ENCODE data around the gene SLC44A1.

Gene SLC44A1

DNA sequence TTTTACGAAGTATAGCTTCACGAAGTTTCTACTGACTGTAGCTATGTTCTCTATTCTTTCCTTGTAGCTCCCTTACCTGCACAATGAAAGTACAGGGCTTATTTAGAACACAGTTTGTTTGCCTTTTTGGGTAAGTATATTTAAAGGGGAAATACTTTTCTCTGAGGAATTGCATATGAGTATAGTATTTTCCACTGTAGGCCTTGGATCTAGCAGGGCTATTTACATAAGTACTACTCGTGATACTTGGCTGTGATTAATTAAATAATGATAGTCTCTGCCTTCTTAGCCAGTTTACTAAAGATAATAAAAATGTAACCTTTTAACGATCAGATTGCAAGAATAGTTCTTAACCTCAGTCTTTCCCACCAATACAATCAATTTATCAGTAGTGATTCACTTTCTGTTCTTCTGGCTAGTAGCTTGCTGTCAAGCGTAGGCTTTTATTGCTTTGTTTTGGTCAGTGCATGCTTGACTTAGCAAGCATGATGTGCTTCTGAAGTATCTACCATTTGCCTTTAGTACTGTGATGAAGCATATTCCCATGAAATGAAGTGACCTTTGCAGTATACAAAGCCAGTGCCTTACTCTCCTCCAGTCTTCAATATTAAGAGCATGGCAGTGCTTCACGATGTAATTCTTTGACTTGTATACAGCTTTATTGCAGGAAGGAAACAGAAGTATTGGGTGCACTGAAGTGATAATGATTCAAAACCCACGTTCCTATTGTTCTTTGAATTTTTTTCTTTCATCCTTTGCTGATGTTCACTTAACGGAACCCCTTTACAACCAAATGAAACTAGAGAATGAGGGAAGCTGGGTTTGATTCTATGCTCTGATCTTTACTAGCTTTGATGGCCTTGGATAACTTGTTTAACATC is 64.2 kb downstream of the SLC44A1 start:
- Histone ChIP-seq H3K27me3 (ENCODE audit: control insufficient read depth, insufficient read depth, low read length) (no peaks in the 10 kb centered on the region), H3K4me3 (ENCODE audit: low read depth, low read length) (no peak overlapping the region), H3K4me1 (ENCODE audit: control insufficient read depth, insufficient read depth, low read length) (peaks cover 14% of the 10 kb centered on the region), H3K9me3 (ENCODE audit: control insufficient read depth, insufficient read depth, low read length) (no peaks in the 10 kb centered on the region), H3K9ac (ENCODE audit: low read depth, low read length) (no peak overlapping the region), H3K36me3 (ENCODE audit: control insufficient read depth, insufficient read depth, low read length) (no peaks in the 10 kb centered on the region)

DNA sequence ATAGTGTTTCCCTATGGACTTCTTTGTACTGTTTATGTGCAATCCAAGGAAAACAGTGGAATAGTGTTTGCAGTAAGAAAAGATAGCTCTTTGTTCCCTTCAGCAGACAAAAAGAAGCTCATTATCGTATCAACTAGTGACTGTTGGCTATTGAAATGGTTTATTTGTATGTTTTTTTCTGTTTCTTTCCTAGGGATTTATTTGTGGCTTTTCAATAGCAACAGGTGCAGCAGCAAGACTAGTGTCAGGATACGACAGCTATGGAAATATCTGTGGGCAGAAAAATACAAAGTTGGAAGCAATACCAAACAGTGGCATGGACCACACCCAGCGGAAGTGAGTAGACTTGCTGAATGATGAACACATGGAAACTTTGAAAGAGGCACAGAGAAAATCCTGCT is 65.1 kb downstream of the SLC44A1 start:
- Histone ChIP-seq H3K27me3 (ENCODE audit: control insufficient read depth, insufficient read depth, low read length) (no peaks in the 10 kb centered on the region), H3K9me3 (ENCODE audit: control insufficient read depth, insufficient read depth, low read length) (no peaks in the 10 kb centered on the region), H3K4me3 (ENCODE audit: low read depth, low read length) (no peak overlapping the region), H3K36me3 (ENCODE audit: control insufficient read depth, insufficient read depth, low read length) (no peaks in the 10 kb centered on the region), H3K9ac (ENCODE audit: low read depth, low read length) (no peak overlapping the region), H3K4me1 (ENCODE audit: control insufficient read depth, insufficient read depth, low read length) (peaks cover 14% of the 10 kb centered on the region)

DNA sequence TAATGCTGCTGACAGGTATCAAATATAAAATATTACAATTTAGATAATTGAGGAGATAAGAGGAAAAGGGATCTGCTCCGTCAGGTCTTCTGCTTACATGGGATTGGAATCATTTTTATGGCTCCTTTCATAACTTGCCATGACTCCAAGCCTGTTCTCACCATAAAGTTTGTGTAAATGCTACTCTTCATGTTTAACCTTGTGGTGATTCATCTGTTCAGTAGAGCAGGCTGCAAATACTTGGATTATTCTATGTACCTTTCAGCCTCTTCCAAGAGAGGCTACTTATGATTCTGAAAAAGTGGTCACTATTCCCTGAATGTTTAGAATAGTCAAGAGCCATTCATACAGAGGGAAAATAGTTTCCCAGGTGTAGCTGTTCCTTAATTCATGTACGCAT is 66.9 kb downstream of the SLC44A1 start:
- H3K27me3 ChIP-seq (ENCODE audit: control insufficient read depth, insufficient read depth, low read length), result no peaks in the 10 kb centered on the region
- H3K4me3 ChIP-seq (ENCODE audit: low read depth, low read length), result no peak overlapping the region
- peaks cover 14% of the 10 kb centered on the region for H3K4me1 ChIP-seq (ENCODE audit: control insufficient read depth, insufficient read depth, low read length)
- no peaks in the 10 kb centered on the region for H3K36me3 ChIP-seq (ENCODE audit: control insufficient read depth, insufficient read depth, low read length)
- no peaks in the 10 kb centered on the region for H3K9me3 ChIP-seq (ENCODE audit: control insufficient read depth, insufficient read depth, low read length)
- H3K9ac ChIP-seq (ENCODE audit: low read depth, low read length), result no peak overlapping the region

DNA sequence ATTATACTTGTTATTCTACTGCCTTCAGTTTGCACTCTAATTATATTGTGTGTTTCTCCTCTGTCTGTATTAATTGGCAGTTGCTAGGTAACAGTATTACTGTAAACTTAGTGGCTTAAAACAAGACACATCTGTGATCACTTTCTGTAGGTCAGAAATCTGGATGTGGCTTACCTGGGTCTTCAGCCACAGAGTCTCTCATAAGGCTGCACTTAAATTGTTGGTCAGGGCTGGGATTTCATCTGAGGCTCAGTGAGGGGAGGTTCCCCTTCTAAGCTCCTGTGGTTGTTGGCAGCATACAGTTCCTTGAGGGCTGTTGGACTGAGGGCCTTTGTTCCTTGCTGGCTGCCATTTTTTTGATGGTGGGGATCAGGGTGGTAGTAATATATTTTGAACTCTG is 68.8 kb downstream of the SLC44A1 start:
- H3K9ac ChIP-seq (ENCODE audit: low read depth, low read length), result no peak overlapping the region
- H3K4me1 ChIP-seq (ENCODE audit: control insufficient read depth, insufficient read depth, low read length), result peaks cover 11% of the 10 kb centered on the region
- no peaks in the 10 kb centered on the region for H3K36me3 ChIP-seq (ENCODE audit: control insufficient read depth, insufficient read depth, low read length)
- H3K27me3 ChIP-seq (ENCODE audit: control insufficient read depth, insufficient read depth, low read length), result no peaks in the 10 kb centered on the region
- no peaks in the 10 kb centered on the region for H3K9me3 ChIP-seq (ENCODE audit: control insufficient read depth, insufficient read depth, low read length)
- H3K4me3 ChIP-seq (ENCODE audit: low read depth, low read length), result no peak overlapping the region

DNA sequence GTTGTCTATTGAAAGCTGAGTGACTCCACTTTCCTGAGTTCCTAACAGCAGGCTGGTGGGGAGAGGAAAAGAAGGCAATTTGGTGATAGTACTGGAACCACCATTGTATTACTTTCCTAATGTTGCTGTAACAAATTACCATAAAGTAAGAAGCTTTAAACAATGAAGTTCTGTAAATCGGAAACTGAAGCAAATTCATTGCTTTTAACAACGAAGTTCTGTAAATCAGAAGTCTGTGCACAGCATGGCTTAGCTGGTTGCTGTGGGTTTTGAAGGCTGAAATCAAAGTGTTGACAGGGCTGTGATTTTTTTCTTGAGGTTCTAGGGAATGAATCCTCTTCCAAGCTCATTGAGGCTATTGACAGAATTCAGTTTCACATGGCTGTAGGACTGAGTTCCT is 72.3 kb downstream of the SLC44A1 start:
- H3K4me3 ChIP-seq (ENCODE audit: low read depth, low read length), result no peak overlapping the region
- H3K27me3 ChIP-seq (ENCODE audit: control insufficient read depth, insufficient read depth, low read length), result no peaks in the 10 kb centered on the region
- no peak overlapping the region for H3K9ac ChIP-seq (ENCODE audit: low read depth, low read length)
- no peaks in the 10 kb centered on the region for H3K9me3 ChIP-seq (ENCODE audit: control insufficient read depth, insufficient read depth, low read length)
- H3K36me3 ChIP-seq (ENCODE audit: control insufficient read depth, insufficient read depth, low read length), result no peaks in the 10 kb centered on the region
- H3K4me1 ChIP-seq (ENCODE audit: control insufficient read depth, insufficient read depth, low read length), result no peaks in the 10 kb centered on the region

DNA sequence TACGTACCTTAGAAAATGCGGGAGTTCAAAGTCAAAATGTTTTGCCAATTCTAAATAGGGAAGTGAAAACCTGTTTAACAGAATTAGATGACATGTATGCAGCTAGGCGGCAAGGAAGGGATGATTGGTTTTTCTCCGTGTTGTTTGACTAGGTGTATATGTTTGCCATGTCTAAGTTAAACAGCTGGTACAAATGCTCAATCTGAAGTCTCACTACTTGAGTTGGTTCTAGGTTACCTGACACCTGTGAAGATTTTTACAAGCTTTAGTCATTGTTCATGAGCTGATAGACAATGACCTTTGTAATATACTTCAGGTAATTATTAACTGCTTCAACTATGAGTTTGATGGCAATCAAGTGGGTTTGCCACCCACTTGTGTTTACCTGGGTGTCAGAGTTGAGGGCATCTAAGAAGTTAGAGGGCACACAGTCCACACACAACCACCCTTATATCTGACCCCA is 74.3 kb downstream of the SLC44A1 start:
- Histone ChIP-seq H3K4me3 (ENCODE audit: low read depth, low read length) (no peak overlapping the region), H3K9me3 (ENCODE audit: control insufficient read depth, insufficient read depth, low read length) (no peaks in the 10 kb centered on the region), H3K9ac (ENCODE audit: low read depth, low read length) (no peak overlapping the region), H3K4me1 (ENCODE audit: control insufficient read depth, insufficient read depth, low read length) (no peaks in the 10 kb centered on the region), H3K36me3 (ENCODE audit: control insufficient read depth, insufficient read depth, low read length) (no peaks in the 10 kb centered on the region), H3K27me3 (ENCODE audit: control insufficient read depth, insufficient read depth, low read length) (no peaks in the 10 kb centered on the region)

DNA sequence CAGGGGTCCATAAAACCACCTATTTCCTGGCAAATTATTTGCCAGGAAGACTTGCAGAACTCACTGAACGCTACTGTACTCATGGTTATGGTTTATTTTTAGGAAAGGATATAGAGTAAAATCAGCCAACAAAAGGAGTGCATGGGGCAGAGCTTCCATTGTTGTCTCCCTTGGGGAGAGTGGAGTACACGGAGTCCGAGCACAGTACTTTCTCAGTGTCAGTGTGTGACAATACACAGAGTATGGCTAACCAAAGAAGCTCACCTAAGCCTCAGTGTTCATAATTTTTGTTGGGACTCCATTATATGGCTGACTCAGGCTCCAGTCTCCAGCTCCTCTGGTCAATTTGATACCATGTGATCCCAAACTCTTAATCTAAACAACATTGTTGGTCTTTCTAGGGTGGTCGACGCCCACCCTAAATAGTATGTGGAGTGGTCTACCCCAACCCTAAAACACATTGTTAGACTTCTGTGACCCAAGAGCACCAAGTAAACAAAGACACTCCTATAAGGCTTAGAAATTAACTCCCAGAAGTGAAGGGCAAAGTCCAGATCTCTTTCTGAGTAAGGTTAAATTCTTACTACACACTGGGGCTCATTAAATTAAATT is 74.9 kb downstream of the SLC44A1 start:
- H3K9me3 ChIP-seq (ENCODE audit: control insufficient read depth, insufficient read depth, low read length), result no peaks in the 10 kb centered on the region
- no peaks in the 10 kb centered on the region for H3K4me1 ChIP-seq (ENCODE audit: control insufficient read depth, insufficient read depth, low read length)
- H3K27me3 ChIP-seq (ENCODE audit: control insufficient read depth, insufficient read depth, low read length), result no peaks in the 10 kb centered on the region
- H3K36me3 ChIP-seq (ENCODE audit: control insufficient read depth, insufficient read depth, low read length), result no peaks in the 10 kb centered on the region
- H3K9ac ChIP-seq (ENCODE audit: low read depth, low read length), result no peak overlapping the region
- no peak overlapping the region for H3K4me3 ChIP-seq (ENCODE audit: low read depth, low read length)

DNA sequence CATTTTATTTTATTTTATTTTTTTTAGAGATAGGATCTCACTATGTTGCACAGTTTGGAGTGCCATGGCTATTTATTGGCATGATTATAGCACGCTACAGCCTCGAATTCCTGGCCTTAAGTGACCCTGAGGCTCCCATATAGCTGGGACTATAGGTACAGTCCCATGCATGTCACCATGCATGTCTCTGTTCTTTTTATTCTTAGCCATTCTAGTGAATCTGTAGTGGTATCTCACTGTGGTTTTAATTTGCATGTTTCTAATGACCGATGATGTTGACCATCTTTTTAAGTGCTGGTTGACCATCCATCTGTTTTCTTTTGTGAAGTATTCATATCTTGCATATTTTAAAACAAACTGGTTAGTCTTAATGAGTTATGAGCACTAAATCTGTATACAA is 76.1 kb downstream of the SLC44A1 start:
- Histone ChIP-seq H3K9me3 (ENCODE audit: control insufficient read depth, insufficient read depth, low read length) (no peaks in the 10 kb centered on the region), H3K9ac (ENCODE audit: low read depth, low read length) (no peak overlapping the region), H3K4me1 (ENCODE audit: control insufficient read depth, insufficient read depth, low read length) (no peaks in the 10 kb centered on the region), H3K4me3 (ENCODE audit: low read depth, low read length) (no peak overlapping the region), H3K36me3 (ENCODE audit: control insufficient read depth, insufficient read depth, low read length) (no peaks in the 10 kb centered on the region), H3K27me3 (ENCODE audit: control insufficient read depth, insufficient read depth, low read length) (no peaks in the 10 kb centered on the region)

DNA sequence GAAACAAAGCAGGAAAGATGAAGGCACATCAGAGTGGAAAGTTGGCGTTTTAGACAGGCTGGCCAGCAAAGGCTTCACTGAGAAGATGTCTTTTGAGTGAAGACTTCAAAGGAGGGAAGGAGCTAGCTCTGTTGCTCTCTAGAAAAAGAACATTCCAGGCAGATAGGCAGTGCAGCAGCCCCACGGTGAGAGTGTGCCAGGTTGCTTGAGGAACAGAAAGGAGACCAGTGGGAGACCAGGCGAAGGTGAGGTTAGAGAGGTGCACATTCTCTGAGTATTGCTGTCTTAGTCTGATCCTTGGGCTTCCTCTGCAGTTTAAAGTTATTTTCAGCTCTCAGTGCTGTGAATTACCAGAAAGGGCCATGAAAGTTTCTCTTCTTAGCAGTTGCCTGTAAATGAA is 83.8 kb downstream of the SLC44A1 start:
- Histone ChIP-seq H3K36me3 (ENCODE audit: control insufficient read depth, insufficient read depth, low read length) (no peaks in the 10 kb centered on the region), H3K9me3 (ENCODE audit: control insufficient read depth, insufficient read depth, low read length) (no peaks in the 10 kb centered on the region), H3K4me1 (ENCODE audit: control insufficient read depth, insufficient read depth, low read length) (peaks cover 5% of the 10 kb centered on the region), H3K4me3 (ENCODE audit: low read depth, low read length) (no peak overlapping the region), H3K9ac (ENCODE audit: low read depth, low read length) (no peak overlapping the region), H3K27me3 (ENCODE audit: control insufficient read depth, insufficient read depth, low read length) (no peaks in the 10 kb centered on the region)

DNA sequence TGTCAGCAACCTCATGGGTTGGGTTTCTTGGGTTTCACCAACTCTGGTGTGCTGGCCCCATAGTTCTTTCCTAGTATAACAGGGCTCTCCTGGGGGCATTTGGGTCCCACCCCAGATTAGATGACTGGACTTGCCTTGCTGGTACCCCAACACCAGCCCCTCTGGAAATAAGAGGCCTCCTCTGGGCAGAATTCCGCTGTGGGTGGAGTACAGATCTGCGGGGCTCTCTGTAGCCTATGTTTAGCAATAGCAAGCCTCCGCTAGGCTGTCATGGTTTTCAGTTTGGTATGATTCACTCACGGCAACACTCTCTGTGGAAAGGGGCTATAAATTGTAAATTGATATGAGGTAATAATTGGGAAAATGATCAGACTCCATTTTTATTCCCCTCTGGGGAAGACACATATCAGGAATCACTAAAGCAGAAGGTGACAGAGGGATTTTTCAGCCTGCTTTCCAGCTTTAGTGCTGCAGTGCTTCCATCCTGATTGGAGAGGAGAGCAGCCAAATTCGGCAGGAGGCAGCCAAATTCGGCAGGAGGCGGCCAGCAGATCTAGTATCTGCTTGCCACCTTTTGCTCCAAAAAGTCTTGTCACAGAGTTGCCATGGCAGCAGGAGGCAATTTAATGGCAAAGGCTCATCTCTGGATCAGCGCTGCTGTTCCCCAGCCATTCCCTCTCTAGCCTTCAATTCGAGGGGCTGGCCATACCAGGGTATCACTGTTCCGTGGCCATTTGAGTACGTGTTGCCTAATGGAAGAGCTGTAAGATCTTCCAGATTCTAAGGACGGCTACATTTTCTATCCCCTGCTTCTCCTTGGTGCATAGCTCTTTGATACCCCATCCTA is 84.6 kb downstream of the SLC44A1 start:
- Histone ChIP-seq H3K4me1 (ENCODE audit: control insufficient read depth, insufficient read depth, low read length) (peaks cover 5% of the 10 kb centered on the region), H3K9ac (ENCODE audit: low read depth, low read length) (no peak overlapping the region), H3K4me3 (ENCODE audit: low read depth, low read length) (no peak overlapping the region), H3K27me3 (ENCODE audit: control insufficient read depth, insufficient read depth, low read length) (no peaks in the 10 kb centered on the region), H3K9me3 (ENCODE audit: control insufficient read depth, insufficient read depth, low read length) (no peaks in the 10 kb centered on the region), H3K36me3 (ENCODE audit: control insufficient read depth, insufficient read depth, low read length) (no peaks in the 10 kb centered on the region)

DNA sequence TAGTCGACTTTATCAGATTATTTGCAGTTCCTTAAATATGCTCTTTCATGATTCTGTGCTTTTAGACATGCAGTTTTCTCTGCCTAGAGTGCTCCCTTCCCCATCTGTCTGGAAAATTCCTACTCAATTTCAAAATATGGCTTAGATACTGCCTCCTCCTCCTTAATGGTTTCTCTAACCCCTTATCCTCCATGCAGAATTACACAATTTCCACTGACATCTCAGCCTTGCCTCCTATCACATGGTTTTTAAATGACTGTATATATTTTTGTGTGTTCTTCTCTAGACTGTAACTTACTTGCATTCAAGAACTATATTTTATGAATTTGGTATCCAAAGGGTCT is 85.2 kb downstream of the SLC44A1 start:
- Histone ChIP-seq H3K4me1 (ENCODE audit: control insufficient read depth, insufficient read depth, low read length) (peaks cover 5% of the 10 kb centered on the region), H3K9ac (ENCODE audit: low read depth, low read length) (no peak overlapping the region), H3K9me3 (ENCODE audit: control insufficient read depth, insufficient read depth, low read length) (no peaks in the 10 kb centered on the region), H3K27me3 (ENCODE audit: control insufficient read depth, insufficient read depth, low read length) (no peaks in the 10 kb centered on the region), H3K36me3 (ENCODE audit: control insufficient read depth, insufficient read depth, low read length) (no peaks in the 10 kb centered on the region), H3K4me3 (ENCODE audit: low read depth, low read length) (no peak overlapping the region)
